Sigmoid colon (tissue), 3 donors: ENCODE data around the gene FMO1.

ENCODE experiments used
- POLR2A ChIP-seq, 2 donors: fragments of 450-650 bp; IDR thresholded peaks; one replicate each; pipeline ENCODE4 v1.6.1; 2016; ENCODE audit warnings: antibody characterized with exemption in 2 of 2, mild to moderate bottlenecking in 2 of 2, moderate library complexity in 2 of 2
- TF ChIP-seq, protein P1 (sequence below), 4 experiments: fragments of 450-650 bp in 3 of 4; fragments of 200-600 bp in 1 of 4; IDR thresholded peaks; one replicate each; pipeline ENCODE4 v1.5.1; 2016 to 2019; ENCODE audit warnings: antibody characterized with exemption in 4 of 4, mild to moderate bottlenecking in 3 of 4, moderate library complexity in 2 of 4

GRCh38 chr1:171292799-171293198 lies 44.5 kb downstream of the FMO1 start:
- TF ChIP-seq, protein P1, sequence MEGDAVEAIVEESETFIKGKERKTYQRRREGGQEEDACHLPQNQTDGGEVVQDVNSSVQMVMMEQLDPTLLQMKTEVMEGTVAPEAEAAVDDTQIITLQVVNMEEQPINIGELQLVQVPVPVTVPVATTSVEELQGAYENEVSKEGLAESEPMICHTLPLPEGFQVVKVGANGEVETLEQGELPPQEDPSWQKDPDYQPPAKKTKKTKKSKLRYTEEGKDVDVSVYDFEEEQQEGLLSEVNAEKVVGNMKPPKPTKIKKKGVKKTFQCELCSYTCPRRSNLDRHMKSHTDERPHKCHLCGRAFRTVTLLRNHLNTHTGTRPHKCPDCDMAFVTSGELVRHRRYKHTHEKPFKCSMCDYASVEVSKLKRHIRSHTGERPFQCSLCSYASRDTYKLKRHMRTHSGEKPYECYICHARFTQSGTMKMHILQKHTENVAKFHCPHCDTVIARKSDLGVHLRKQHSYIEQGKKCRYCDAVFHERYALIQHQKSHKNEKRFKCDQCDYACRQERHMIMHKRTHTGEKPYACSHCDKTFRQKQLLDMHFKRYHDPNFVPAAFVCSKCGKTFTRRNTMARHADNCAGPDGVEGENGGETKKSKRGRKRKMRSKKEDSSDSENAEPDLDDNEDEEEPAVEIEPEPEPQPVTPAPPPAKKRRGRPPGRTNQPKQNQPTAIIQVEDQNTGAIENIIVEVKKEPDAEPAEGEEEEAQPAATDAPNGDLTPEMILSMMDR (IDR thresholded peaks at IDR 0.05), result no peak
- TF ChIP-seq POLR2A (IDR thresholded peaks at IDR 0.05), result no peak
